Thymus (tissue), 11 donors: Measurements from ENCODE around the gene ABI3BP. TPM values are rescaled to one million over a fixed set of nuclear protein-coding genes. Genes with fewer than 3 reads are reported as not detected.

Experiments
- DNase-seq, 9 donors: peaks; one replicate each; pipeline ENCODE4 v3.0.0-alpha.2; 2013; ENCODE audit warnings: low spot score in 9 of 9, low read depth in 6 of 9, missing footprints in 1 of 9
- H3K27ac ChIP-seq, 2 donors: one replicate each; pipeline ENCODE4 v1.5.1; 2013; ENCODE audit warnings: control low read depth in 1 of 2, low read depth in 1 of 2, low read length in 1 of 2, mild to moderate bottlenecking in 1 of 2, moderate library complexity in 1 of 2
- H3K27me3 ChIP-seq, 2 donors: one replicate each; pipeline ENCODE4 v1.5.1; 2013; ENCODE audit warnings: low read length in 1 of 2; ENCODE audit not compliant: control insufficient read depth in 2 of 2, insufficient read depth in 1 of 2
- H3K36me3 ChIP-seq, 2 donors: one replicate each; pipeline ENCODE4 v1.5.1; 2013; ENCODE audit warnings: low read length in 1 of 2, mild to moderate bottlenecking in 1 of 2, moderate library complexity in 1 of 2; ENCODE audit not compliant: control insufficient read depth in 2 of 2, insufficient read depth in 2 of 2
- H3K4me1 ChIP-seq, 2 donors: one replicate each; pipeline ENCODE4 v1.5.1; 2013; ENCODE audit warnings: low read length in 2 of 2; ENCODE audit not compliant: control insufficient read depth in 2 of 2, insufficient read depth in 2 of 2
- H3K4me3 ChIP-seq, 2 donors: one replicate each; pipeline ENCODE4 v1.5.1; 2013; ENCODE audit warnings: low read length in 2 of 2, control low read depth in 1 of 2, mild to moderate bottlenecking in 1 of 2
- H3K9me3 ChIP-seq, 2 donors: one replicate each; pipeline ENCODE4 v1.5.1; 2013; ENCODE audit warnings: low read length in 1 of 2, mild to moderate bottlenecking in 1 of 2; ENCODE audit not compliant: control insufficient read depth in 2 of 2, insufficient read depth in 1 of 2
- WGBS: extraction: QIAGEN DNeasy Blood & Tissue Kit; methylation state at CpG from one replicate; pipeline ENCODE4 v1.1.7; 2013; 5-methylcytosine and 5-hydroxymethylcytosine counted together
- polyA plus RNA-seq: library from polyadenylated mRNA; stranded (reverse); fragments of 200-250 nt; gene quantifications from one replicate; pipeline ENCODE4 v1.2.3, GENCODE V29; 2013
- total RNA-seq: library from RNA; stranded (reverse); fragments of 120-200 nt; gene quantifications from one replicate; pipeline ENCODE4 v1.2.4, GENCODE V29; 2013
- donor health status: healthy.

Gene ABI3BP
- total and polyA plus RNA-seq, 2 donors = 0.80 to 5.7 TPM

GRCh38 chr3:100760377-100760776 lies 232.8 kb downstream of the ABI3BP start:
- no peak overlapping the region for H3K27ac ChIP-seq
- H3K4me3 ChIP-seq = no peak overlapping the region
- no peak for DNase-seq
- no peaks in the 10 kb centered on the region for H3K4me1 ChIP-seq
- WGBS = 73% methylated on average over 4 of the region's 4 CpGs
- no peaks in the 10 kb centered on the region for H3K27me3 ChIP-seq
- H3K36me3 ChIP-seq = no peaks in the 10 kb centered on the region
- no peaks in the 10 kb centered on the region for H3K9me3 ChIP-seq

GRCh38 chr3:100759950-100760349 lies 233.3 kb downstream of the ABI3BP start:
- Histone ChIP-seq H3K4me1 (no peaks in the 10 kb centered on the region), H3K27ac (no peak overlapping the region), H3K36me3 (no peaks in the 10 kb centered on the region), H3K4me3 (no peak overlapping the region), H3K27me3 (no peaks in the 10 kb centered on the region), H3K9me3 (no peaks in the 10 kb centered on the region)
- DNase-seq = no peak

GRCh38 chr3:100759159-100759558 lies 234.1 kb downstream of the ABI3BP start:
- WGBS = 48% methylated on average over 3 of the region's 3 CpGs
- no peaks in the 10 kb centered on the region for H3K9me3 ChIP-seq
- H3K27me3 ChIP-seq = no peaks in the 10 kb centered on the region
- H3K4me3 ChIP-seq = no peak overlapping the region
- no peaks in the 10 kb centered on the region for H3K36me3 ChIP-seq
- DNase-seq = no peak
- H3K27ac ChIP-seq = no peak overlapping the region
- no peaks in the 10 kb centered on the region for H3K4me1 ChIP-seq

GRCh38 chr3:100756441-100756840 lies 236.8 kb downstream of the ABI3BP start:
- 94% methylated on average over 2 of the region's 2 CpGs for WGBS
- Histone ChIP-seq H3K9me3 (no peaks in the 10 kb centered on the region), H3K4me1 (no peaks in the 10 kb centered on the region), H3K36me3 (peaks cover 0 to 21% of the 10 kb centered on the region in 2 donors), H3K27ac (no peak overlapping the region), H3K27me3 (no peaks in the 10 kb centered on the region), H3K4me3 (no peak overlapping the region)
- no peak for DNase-seq

GRCh38 chr3:100754563-100755334 lies 238.5 kb downstream of the ABI3BP start:
- no peaks in the 10 kb centered on the region for H3K4me1 ChIP-seq
- H3K4me3 ChIP-seq = no peak overlapping the region
- H3K36me3 ChIP-seq = peaks cover 0 to 33% of the 10 kb centered on the region in 2 donors
- no peak for DNase-seq
- 80% methylated on average over 3 of the region's 3 CpGs for WGBS
- no peaks in the 10 kb centered on the region for H3K9me3 ChIP-seq
- H3K27me3 ChIP-seq = no peaks in the 10 kb centered on the region
- H3K27ac ChIP-seq = no peak overlapping the region

- WGBS = 95% methylated on average over 2 of the region's 2 CpGs
- peak in 1 of 9 donors; percentile 5 for DNase-seq
- H3K36me3 ChIP-seq = peaks cover 0 to 40% of the 10 kb centered on the region in 2 donors
Observed at GRCh38 chr3:100753846-100754245, 239.4 kb downstream of the ABI3BP start.

GRCh38 chr3:100748967-100749366 lies 244.3 kb downstream of the ABI3BP start:
- 47% methylated on average over 2 of the region's 2 CpGs for WGBS
- Histone ChIP-seq H3K27me3 (no peaks in the 10 kb centered on the region), H3K9me3 (no peaks in the 10 kb centered on the region), H3K36me3 (peaks cover 6 to 74% of the 10 kb centered on the region in 2 donors), H3K4me3 (no peak overlapping the region), H3K4me1 (no peaks in the 10 kb centered on the region), H3K27ac (no peak overlapping the region)
- no peak for DNase-seq

More at GRCh38 chr3:100753846-100754245, 239.4 kb downstream of the ABI3BP start:
- Histone ChIP-seq H3K4me3 (no peak overlapping the region), H3K4me1 (no peaks in the 10 kb centered on the region), H3K27me3 (no peaks in the 10 kb centered on the region), H3K9me3 (no peaks in the 10 kb centered on the region), H3K27ac (no peak overlapping the region)

GRCh38 chr3:100748220-100748619 lies 245.0 kb downstream of the ABI3BP start:
- Histone ChIP-seq H3K4me1 (no peaks in the 10 kb centered on the region), H3K4me3 (no peak overlapping the region), H3K27me3 (no peaks in the 10 kb centered on the region), H3K9me3 (no peaks in the 10 kb centered on the region), H3K36me3 (peaks cover 6 to 73% of the 10 kb centered on the region in 2 donors), H3K27ac (no peak overlapping the region)
- no peak for DNase-seq
- WGBS = 98% methylated on average over 6 of the region's 6 CpGs

GRCh38 chr3:100746092-100746491 lies 247.1 kb downstream of the ABI3BP start:
- Histone ChIP-seq H3K27me3 (no peaks in the 10 kb centered on the region), H3K4me1 (no peaks in the 10 kb centered on the region), H3K4me3 (no peak overlapping the region), H3K36me3 (peaks cover 6 to 64% of the 10 kb centered on the region in 2 donors), H3K9me3 (no peaks in the 10 kb centered on the region), H3K27ac (no peak overlapping the region)
- no peak for DNase-seq
- WGBS = over 99% methylated on average over 3 of the region's 3 CpGs
